Endodermal cell (in vitro differentiated cells): ENCODE results near the gene SYNGR1. TPM values are rescaled to one million over a fixed set of nuclear protein-coding genes. Genes with fewer than 3 reads are reported as not detected.
A peak's percentile ranks its signal among the peaks of the same experiment; 100 is the strongest.

ENCODE experiments used
- DNase-seq: peaks from one replicate; pipeline ENCODE4 v3.0.0-alpha.2; 2017
- H3K27ac ChIP-seq: 2 replicates; pipeline ENCODE4 v1.5.1; 2013; ENCODE audit warnings: mild to moderate bottlenecking, low read depth, low read length, moderate library complexity
- H3K27me3 ChIP-seq: 2 replicates; pipeline ENCODE4 v1.6.1; 2013; ENCODE audit warnings: mild to moderate bottlenecking, low read length, moderate library complexity; ENCODE audit not compliant: insufficient read depth, control insufficient read depth, poor library complexity, severe bottlenecking
- H3K36me3 ChIP-seq: 2 replicates; pipeline ENCODE4 v1.7.0; 2013; ENCODE audit warnings: mild to moderate bottlenecking, low read length, moderate library complexity; ENCODE audit not compliant: control insufficient read depth, insufficient read depth
- H3K4me1 ChIP-seq: one replicate; pipeline ENCODE4 v1.7.0; 2013; ENCODE audit warnings: low read length; ENCODE audit not compliant: control insufficient read depth, insufficient read depth
- H3K4me3 ChIP-seq: 2 replicates; pipeline ENCODE4 v1.5.1; 2013; ENCODE audit warnings: mild to moderate bottlenecking, low read length, moderate library complexity
- H3K9ac ChIP-seq: 2 replicates; pipeline ENCODE4 v1.6.1; 2013; ENCODE audit warnings: mild to moderate bottlenecking, low read length, moderate library complexity; ENCODE audit not compliant: poor library complexity, severe bottlenecking; ENCODE audit errors: extremely low read depth
- H3K9me3 ChIP-seq: 2 replicates; pipeline ENCODE4 v1.6.1; 2013; ENCODE audit warnings: mild to moderate bottlenecking, low read length, moderate library complexity; ENCODE audit not compliant: control insufficient read depth
- H3K27ac Mint-ChIP-seq: 2 replicates; pipeline ENCODE4 v1.8.0; 2020; ENCODE audit warnings: mixed read lengths
- H3K27me3 Mint-ChIP-seq: 2 replicates; pipeline ENCODE4 v1.8.0; 2021; ENCODE audit warnings: mild to moderate bottlenecking, mixed read lengths; ENCODE audit not compliant: insufficient read depth
- H3K36me3 Mint-ChIP-seq: 2 replicates; pipeline ENCODE4 v1.8.0; 2020; ENCODE audit warnings: low read depth, mixed read lengths
- H3K4me1 Mint-ChIP-seq: 2 replicates; pipeline ENCODE4 v1.8.0; 2020; ENCODE audit warnings: mixed read lengths
- H3K4me3 Mint-ChIP-seq: 2 replicates; pipeline ENCODE4 v1.8.0; 2020; ENCODE audit warnings: mild to moderate bottlenecking, moderate library complexity, mixed read lengths
- H3K9me3 Mint-ChIP-seq: 2 replicates; pipeline ENCODE4 v1.8.0; 2020; ENCODE audit warnings: mild to moderate bottlenecking, mixed read lengths
- WGBS, 2 experiments: methylation state at CpG; one replicate each; pipeline versions ENCODE4 v1.1.5 to v1.1.7; 2013; ENCODE audit warnings: missing lambda C conversion rate in 2 of 2, mixed read lengths in 1 of 2; ENCODE audit not compliant: insufficient coverage in 1 of 2, insufficient read length in 1 of 2; 5-methylcytosine and 5-hydroxymethylcytosine counted together
- total RNA-seq, 2 donors: library from RNA; stranded (reverse); fragmentation: NEBNext Ultra II Directional in 1 of 2; extraction: Animal tissue kit (Norgen Biotek cat#: 25700) in 1 of 2; gene quantifications; 2 replicates in 1 of 2; 3 replicates in 1 of 2; pipeline ENCODE4 v1.2.1, GENCODE V29; 2021
- TF ChIP-seq, protein P1 (sequence below): fragments of 200-600 bp; sonication (generic); conservative IDR thresholded peaks from 2 replicates; pipeline ENCODE4 v1.5.0; 2021; ENCODE audit warnings: antibody characterized with exemption, mild to moderate bottlenecking

The SYNGR1 gene
- total RNA-seq, 2 donors from 2014 or later, result 19.0 to 36.3 TPM

DNA sequence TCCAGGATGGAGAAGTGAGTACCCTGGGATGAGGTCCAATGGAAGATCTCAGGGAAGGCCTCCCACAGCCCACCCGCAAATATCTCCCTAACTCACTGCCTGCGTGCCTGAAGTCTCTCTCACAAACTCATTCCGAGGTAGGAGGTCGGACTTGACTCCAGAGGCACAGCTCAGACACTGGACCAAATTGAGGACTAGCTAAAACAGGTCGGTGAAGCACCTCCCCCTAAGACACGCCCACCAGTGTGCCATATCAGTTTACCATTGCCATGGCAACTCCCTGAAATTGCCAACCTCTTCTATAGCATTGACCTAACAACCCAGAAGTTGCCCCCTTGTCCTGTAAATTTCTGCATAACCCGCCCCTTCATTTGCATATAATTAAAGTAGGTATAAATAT lies 47.9 kb upstream of the SYNGR1 start:
- TF ChIP-seq, protein P1, sequence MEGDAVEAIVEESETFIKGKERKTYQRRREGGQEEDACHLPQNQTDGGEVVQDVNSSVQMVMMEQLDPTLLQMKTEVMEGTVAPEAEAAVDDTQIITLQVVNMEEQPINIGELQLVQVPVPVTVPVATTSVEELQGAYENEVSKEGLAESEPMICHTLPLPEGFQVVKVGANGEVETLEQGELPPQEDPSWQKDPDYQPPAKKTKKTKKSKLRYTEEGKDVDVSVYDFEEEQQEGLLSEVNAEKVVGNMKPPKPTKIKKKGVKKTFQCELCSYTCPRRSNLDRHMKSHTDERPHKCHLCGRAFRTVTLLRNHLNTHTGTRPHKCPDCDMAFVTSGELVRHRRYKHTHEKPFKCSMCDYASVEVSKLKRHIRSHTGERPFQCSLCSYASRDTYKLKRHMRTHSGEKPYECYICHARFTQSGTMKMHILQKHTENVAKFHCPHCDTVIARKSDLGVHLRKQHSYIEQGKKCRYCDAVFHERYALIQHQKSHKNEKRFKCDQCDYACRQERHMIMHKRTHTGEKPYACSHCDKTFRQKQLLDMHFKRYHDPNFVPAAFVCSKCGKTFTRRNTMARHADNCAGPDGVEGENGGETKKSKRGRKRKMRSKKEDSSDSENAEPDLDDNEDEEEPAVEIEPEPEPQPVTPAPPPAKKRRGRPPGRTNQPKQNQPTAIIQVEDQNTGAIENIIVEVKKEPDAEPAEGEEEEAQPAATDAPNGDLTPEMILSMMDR, result no peak
- Histone ChIP-seq H3K36me3 (no peaks in the 10 kb centered on the region), H3K27ac (no peak overlapping the region), H3K4me3 (no peak overlapping the region), H3K4me1 (no peaks in the 10 kb centered on the region), H3K27me3 (no peaks in the 10 kb centered on the region), H3K9ac (no peak overlapping the region), H3K9me3 (peaks cover 7% of the 10 kb centered on the region)
- DNase-seq, result peak; percentile 67
- peaks cover 7% of the 10 kb centered on the region for H3K36me3 Mint-ChIP-seq
- peaks cover 13% of the 10 kb centered on the region for H3K4me1 Mint-ChIP-seq
- H3K27ac Mint-ChIP-seq, result no peak overlapping the region
- 80 to 89% methylated on average over 2 to 6 of the region's 7 CpGs for WGBS, 2 experiments
- H3K9me3 Mint-ChIP-seq, result peaks cover 8% of the 10 kb centered on the region
- H3K4me3 Mint-ChIP-seq, result no peak overlapping the region
- H3K27me3 Mint-ChIP-seq, result no peaks in the 10 kb centered on the region

DNA sequence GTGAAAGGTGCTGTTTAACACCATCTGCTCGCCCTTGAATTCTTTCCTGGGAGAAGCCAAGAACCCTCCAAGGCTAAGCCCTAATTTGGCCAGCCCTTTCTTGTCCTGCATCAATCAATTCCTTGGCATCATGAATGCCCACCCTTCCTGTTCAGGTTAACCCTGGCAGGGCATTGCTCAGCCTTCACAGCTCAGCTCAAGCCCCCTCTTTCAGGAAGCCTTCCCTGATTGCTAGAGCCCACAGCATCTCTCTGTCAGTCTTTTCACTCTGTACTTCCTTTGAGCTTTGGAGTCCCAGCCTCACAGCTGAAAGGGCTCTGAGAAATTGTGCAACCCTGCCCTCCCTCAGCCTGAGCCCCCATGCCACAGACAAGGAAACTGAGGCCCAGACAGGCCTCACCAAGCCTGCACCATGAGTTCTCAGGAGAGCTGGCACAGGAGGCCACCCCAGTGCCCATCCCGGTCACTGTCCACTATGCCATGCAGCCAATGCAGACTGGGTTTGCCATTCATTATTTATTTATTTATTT lies 47.3 kb upstream of the SYNGR1 start:
- no peak for DNase-seq
- 97 to 100% methylated on average over 1 to 2 of the region's 2 CpGs for WGBS, 2 experiments
- H3K4me3 Mint-ChIP-seq, result no peak overlapping the region
- H3K9me3 Mint-ChIP-seq, result peaks cover 8% of the 10 kb centered on the region
- Histone ChIP-seq H3K27me3 (no peaks in the 10 kb centered on the region), H3K27ac (no peak overlapping the region), H3K9ac (no peak overlapping the region), H3K36me3 (no peaks in the 10 kb centered on the region), H3K9me3 (peaks cover 7% of the 10 kb centered on the region), H3K4me3 (no peak overlapping the region), H3K4me1 (no peaks in the 10 kb centered on the region)
- H3K4me1 Mint-ChIP-seq, result peaks cover 13% of the 10 kb centered on the region
- no peaks in the 10 kb centered on the region for H3K27me3 Mint-ChIP-seq
- TF ChIP-seq, protein P1, result no peak
- no peak overlapping the region for H3K27ac Mint-ChIP-seq
- peaks cover 7% of the 10 kb centered on the region for H3K36me3 Mint-ChIP-seq

DNA sequence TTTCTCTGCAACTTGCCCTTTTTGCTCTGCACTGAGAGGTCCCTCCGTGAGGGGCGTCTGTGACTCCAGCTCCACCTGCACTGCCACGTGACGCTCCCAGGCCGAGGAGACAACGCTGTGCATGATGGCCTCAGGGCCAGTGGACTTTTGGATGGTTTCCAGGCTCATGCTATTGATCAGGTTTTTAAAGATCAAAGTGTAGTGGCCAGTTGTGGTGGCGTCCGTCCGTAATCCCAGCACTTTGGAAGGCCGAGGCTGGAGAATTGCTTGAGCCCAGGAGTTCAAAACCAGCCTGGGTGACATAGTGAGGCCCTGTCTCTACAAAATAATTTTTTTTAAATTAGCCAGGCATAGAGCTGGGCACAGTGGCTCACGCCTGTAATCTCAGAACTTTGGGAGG lies 46.4 kb upstream of the SYNGR1 start:
- Histone ChIP-seq H3K4me3 (no peak overlapping the region), H3K36me3 (no peaks in the 10 kb centered on the region), H3K9me3 (peaks cover 7% of the 10 kb centered on the region), H3K9ac (no peak overlapping the region), H3K27ac (no peak overlapping the region), H3K4me1 (no peaks in the 10 kb centered on the region), H3K27me3 (no peaks in the 10 kb centered on the region)
- no peak for DNase-seq
- Mint-ChIP-seq H3K27me3 (no peaks in the 10 kb centered on the region), H3K27ac (no peak overlapping the region), H3K9me3 (peaks cover 8% of the 10 kb centered on the region), H3K4me1 (peaks cover 6% of the 10 kb centered on the region), H3K4me3 (no peak overlapping the region), H3K36me3 (peaks cover 9% of the 10 kb centered on the region)
- TF ChIP-seq, protein P1, result no peak
- 79 to 91% methylated on average over 11 of the region's 11 CpGs for WGBS, 2 experiments
